OCI-LY7 (cell line): ENCODE results near the gene FAAP100. TPM values are rescaled to one million over a fixed set of nuclear protein-coding genes. Genes with fewer than 3 reads are reported as not detected.

Source experiments
- BruUV-seq: library from RNA; stranded (reverse); fragments of 400-500 nt; replicated peaks from 2 replicates; lab custom pipeline; 2021; lab: Mats Ljungman, UMichigan
- CTCF ChIA-PET: fragments of 300-600 bp; sonication (Branson Sonifier 250); formaldehyde crosslinking; loops from one replicate; lab custom pipeline; 2022; ENCODE audit warnings: antibody characterized with exemption; ENCODE audit not compliant: unreplicated experiment; lab: Charles Lee
- POLR2A ChIA-PET: fragments of 300-600 bp; sonication (Branson Sonifier 250); formaldehyde crosslinking; loops from one replicate; lab custom pipeline; 2022; ENCODE audit warnings: antibody characterized with exemption; lab: Charles Lee
- DNase-seq: peaks from one replicate; pipeline ENCODE4 v3.0.0-alpha.2; 2015; ENCODE audit warnings: low spot score
- H2AFZ ChIP-seq: fragments of 200-600 bp; sonication (generic), shearing (Covaris generic); 2 replicates; pipeline ENCODE4 v1.6.1; 2014; ENCODE audit warnings: mild to moderate bottlenecking, antibody characterized with exemption, low read length, moderate library complexity
- H3K27ac ChIP-seq: fragments of 200-600 bp; sonication (generic); 2 replicates; pipeline ENCODE4 v1.5.1; 2014; ENCODE audit warnings: mixed run types, low read depth, mild to moderate bottlenecking, moderate library complexity, low read length, inconsistent platforms; ENCODE audit not compliant: poor library complexity, severe bottlenecking
- H3K36me3 ChIP-seq: fragments of 200-600 bp; sonication (generic); 2 replicates; pipeline ENCODE4 v1.6.1; 2014; ENCODE audit warnings: mild to moderate bottlenecking, antibody characterized with exemption, low read length, moderate library complexity, mixed read lengths; ENCODE audit not compliant: insufficient read depth
- H3K4me1 ChIP-seq: fragments of 200-600 bp; sonication (generic); 2 replicates; pipeline ENCODE4 v1.5.1; 2014; ENCODE audit warnings: mild to moderate bottlenecking, low read length; ENCODE audit not compliant: insufficient read depth, poor library complexity, severe bottlenecking
- H3K4me2 ChIP-seq: fragments of 200-600 bp; sonication (generic); 2 replicates; pipeline ENCODE4 v1.6.1; 2014; ENCODE audit warnings: mild to moderate bottlenecking, low read length
- H3K4me3 ChIP-seq: fragments of 200-600 bp; sonication (generic); 2 replicates; pipeline ENCODE4 v1.5.1; 2014; ENCODE audit warnings: mild to moderate bottlenecking, low read depth, low read length; ENCODE audit not compliant: poor library complexity, severe bottlenecking
- H3K79me2 ChIP-seq: fragments of 200-600 bp; sonication (generic); 2 replicates; pipeline ENCODE4 v1.6.1; 2016; ENCODE audit warnings: low read depth, mild to moderate bottlenecking, low read length, moderate library complexity, mixed read lengths; ENCODE audit not compliant: insufficient read depth
- H3K9me2 ChIP-seq: fragments of 200-600 bp; sonication (generic); 2 replicates; pipeline ENCODE4 v1.6.1; 2016; ENCODE audit warnings: mild to moderate bottlenecking, low read length, mixed read lengths; ENCODE audit not compliant: insufficient read depth
- H3K9me3 ChIP-seq: fragments of 200-600 bp; sonication (generic); 2 replicates; pipeline ENCODE4 v1.6.1; 2014; ENCODE audit warnings: mild to moderate bottlenecking, mixed run types, low read length, mixed read lengths
- H4K20me1 ChIP-seq: fragments of 200-600 bp; sonication (generic); 2 replicates; pipeline ENCODE4 v1.6.1; 2014; ENCODE audit warnings: mild to moderate bottlenecking, antibody characterized with exemption, low read length, moderate library complexity, mixed read lengths; ENCODE audit not compliant: insufficient read depth
- EZH2phosphoT487 ChIP-seq: fragments of 200-600 bp; sonication (generic); IDR thresholded peaks from 2 replicates; pipeline ENCODE4 v1.6.1; 2018; ENCODE audit warnings: low read depth, borderline replicate concordance, mild to moderate bottlenecking, mixed run types, antibody characterized with exemption, low read length, moderate library complexity, mixed read lengths
- intact Hi-C: fragments of 100-400 bp; cut with micrococcal nuclease; formaldehyde crosslinking; loops from one replicate; pipeline ENCODE4 v1.10.0; 2022; ENCODE audit not compliant: unreplicated experiment
- total RNA-seq, 2 experiments: library from RNA; depleted of rRNA in 1 of 2; stranded (reverse); fragments of >200 nt in 1 of 2; shearing (Covaris generic) in 1 of 2; gene quantifications; 2 replicates each; pipeline ENCODE4 v1.2.3, GENCODE V29; 2014 to 2022
- TF ChIP-seq, protein P1 (sequence below): fragments of 200-600 bp; sonication (generic); conservative IDR thresholded peaks from 2 replicates; pipeline ENCODE4 v1.5.1; 2014; ENCODE audit warnings: mild to moderate bottlenecking, antibody characterized with exemption, low read length, moderate library complexity, mixed read lengths

The FAAP100 gene
- total RNA-seq, 2 experiments from 2014 or later, result 65.2 to 74.2 TPM

DNA sequence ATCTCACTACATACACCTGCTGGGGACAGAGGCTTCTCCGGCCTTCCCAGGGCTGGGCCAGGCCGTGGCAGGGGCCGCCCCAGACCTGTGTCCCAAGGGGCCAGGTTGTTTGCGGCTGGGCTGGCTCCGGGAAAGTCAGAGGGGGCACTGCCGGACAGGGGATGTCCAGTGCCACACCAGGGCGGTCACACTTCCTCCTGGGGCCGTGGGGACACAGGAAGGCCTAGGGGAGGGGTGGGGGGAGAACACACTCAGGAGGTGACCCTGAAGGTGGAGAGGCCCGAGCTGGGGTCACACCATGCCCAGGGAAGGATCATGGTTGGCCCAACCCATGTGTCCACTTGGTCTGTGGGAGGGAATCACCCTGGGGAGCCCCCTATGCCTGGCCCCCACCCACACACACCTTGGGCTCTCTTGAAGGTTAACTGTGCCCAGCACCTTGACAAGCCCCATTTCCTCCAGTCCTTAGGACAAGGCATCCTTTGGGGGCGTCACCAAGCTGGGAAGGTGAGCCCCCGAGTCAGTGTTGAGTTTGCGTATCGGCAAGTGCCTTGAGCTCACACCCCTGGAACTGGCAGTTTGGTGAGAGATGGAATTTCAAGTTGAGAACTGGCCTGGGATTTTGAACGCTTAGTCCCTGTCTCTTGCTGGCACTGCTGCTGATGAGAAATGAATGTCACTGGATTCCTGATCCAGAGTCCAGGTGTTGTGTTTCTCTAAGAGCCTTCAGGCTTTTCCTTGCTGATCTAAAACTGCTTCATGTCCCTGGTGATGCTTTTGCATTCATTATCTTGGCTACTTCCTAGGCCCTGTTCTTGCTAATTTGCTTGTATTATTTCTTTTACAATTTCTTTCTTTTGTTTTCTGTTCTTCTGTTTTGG is 31.9 kb downstream of the FAAP100 start:
- H3K4me2 ChIP-seq, result peak overlapping the region; percentile 80
- TF ChIP-seq, protein P1, sequence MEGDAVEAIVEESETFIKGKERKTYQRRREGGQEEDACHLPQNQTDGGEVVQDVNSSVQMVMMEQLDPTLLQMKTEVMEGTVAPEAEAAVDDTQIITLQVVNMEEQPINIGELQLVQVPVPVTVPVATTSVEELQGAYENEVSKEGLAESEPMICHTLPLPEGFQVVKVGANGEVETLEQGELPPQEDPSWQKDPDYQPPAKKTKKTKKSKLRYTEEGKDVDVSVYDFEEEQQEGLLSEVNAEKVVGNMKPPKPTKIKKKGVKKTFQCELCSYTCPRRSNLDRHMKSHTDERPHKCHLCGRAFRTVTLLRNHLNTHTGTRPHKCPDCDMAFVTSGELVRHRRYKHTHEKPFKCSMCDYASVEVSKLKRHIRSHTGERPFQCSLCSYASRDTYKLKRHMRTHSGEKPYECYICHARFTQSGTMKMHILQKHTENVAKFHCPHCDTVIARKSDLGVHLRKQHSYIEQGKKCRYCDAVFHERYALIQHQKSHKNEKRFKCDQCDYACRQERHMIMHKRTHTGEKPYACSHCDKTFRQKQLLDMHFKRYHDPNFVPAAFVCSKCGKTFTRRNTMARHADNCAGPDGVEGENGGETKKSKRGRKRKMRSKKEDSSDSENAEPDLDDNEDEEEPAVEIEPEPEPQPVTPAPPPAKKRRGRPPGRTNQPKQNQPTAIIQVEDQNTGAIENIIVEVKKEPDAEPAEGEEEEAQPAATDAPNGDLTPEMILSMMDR, result no peak
- TF ChIP-seq EZH2phosphoT487, result no peak
- no peak for DNase-seq
- H3K4me3 ChIP-seq, result peak overlapping the region; percentile 90
- no peak overlapping the region for H3K27ac ChIP-seq
- no peaks in the 10 kb centered on the region for H4K20me1 ChIP-seq
- peaks cover 52% of the 10 kb centered on the region for H3K4me1 ChIP-seq
- ChIA-PET POLR2A (interaction anchor here (0.6 to 1.1 kb wide), 3 partner anchors 9 to 207 kb away, joined by 3 read pairs; no protein-coding TSS in a partner anchor), CTCF (interaction anchor here (0.6 kb wide), 1 partner anchor 218 kb away, joined by 3 read pairs; no protein-coding TSS in a partner anchor)
- intact Hi-C loops, result no loop called here
- no peaks in the 10 kb centered on the region for H3K9me3 ChIP-seq
- peak overlapping the region; percentile 72; the same call in 1 of the 2 replicates for H2AFZ ChIP-seq
- H3K79me2 ChIP-seq, result peaks cover 16% of the 10 kb centered on the region; the same call in 1 of the 2 replicates
- BruUV-seq, result no TSS peak
- H3K36me3 ChIP-seq, result no peaks in the 10 kb centered on the region
- H3K9me2 ChIP-seq, result no peaks in the 10 kb centered on the region

DNA sequence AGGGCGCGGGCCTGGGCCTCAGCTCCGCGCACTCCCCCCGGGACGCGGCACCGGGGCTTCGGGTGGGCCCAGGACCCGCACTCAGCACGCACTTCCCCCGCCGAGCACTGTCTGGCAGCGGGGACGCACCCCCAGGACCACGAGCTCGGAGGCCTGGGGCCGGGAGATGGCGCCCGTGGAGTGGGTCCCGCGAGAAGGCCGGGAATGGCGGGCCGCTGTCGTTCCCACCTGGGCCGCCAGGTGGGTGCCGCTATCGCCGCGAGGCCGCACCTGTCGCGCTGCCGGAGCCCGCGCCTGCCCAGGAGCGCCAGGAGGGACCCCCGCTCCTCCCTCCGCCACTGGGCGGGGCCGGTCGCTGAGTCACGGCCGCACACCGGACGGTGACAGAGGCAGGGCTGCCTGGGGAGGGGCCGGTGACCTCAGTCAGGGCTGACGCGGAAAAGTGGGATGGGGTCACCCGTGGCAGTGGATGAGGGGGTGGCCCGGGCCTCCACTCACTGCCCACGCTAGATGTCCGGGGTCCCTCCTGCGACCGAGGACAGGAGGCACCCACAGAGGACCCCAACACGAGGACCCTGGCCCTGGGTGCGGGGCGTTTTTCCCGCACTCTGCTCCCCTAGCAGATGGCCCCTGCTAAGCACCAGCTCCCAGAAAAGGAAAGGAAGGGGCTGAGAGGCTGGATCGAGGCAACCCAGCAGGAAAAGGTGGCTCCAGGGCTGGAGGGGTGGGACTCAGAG is 32.7 kb downstream of the FAAP100 start:
- Histone ChIP-seq H3K36me3 (no peaks in the 10 kb centered on the region), H3K79me2 (peaks cover 18% of the 10 kb centered on the region; the same call in 1 of the 2 replicates), H3K4me1 (peaks cover 55% of the 10 kb centered on the region), H2AFZ (peak overlapping the region; percentile 72), H3K27ac (peak overlapping the region; percentile 89), H3K4me3 (peak overlapping the region; percentile 90), H3K9me2 (no peaks in the 10 kb centered on the region), H3K4me2 (peak overlapping the region; percentile 80), H3K9me3 (no peaks in the 10 kb centered on the region), H4K20me1 (no peaks in the 10 kb centered on the region)
- intact Hi-C loops, result loop anchor here (1.0 to 10.0 kb wide), 4 partner anchors 82 to 353 kb away; partner anchors contain the start of genes ARHGDIA, ARL16, BAHCC1 and HGS
- DNase-seq, result peak; percentile 78
- TF ChIP-seq, protein P1, result peak; percentile 77
- no peak for TF ChIP-seq EZH2phosphoT487
- CTCF ChIA-PET, result interaction anchor here (0.6 to 2.3 kb wide), 2 partner anchors 82 to 219 kb away, joined by 3 to 9 read pairs; no protein-coding TSS in a partner anchor
- BruUV-seq, result no TSS peak
- POLR2A ChIA-PET, result interaction anchor here (0.6 to 2.2 kb wide), 4 partner anchors 10 to 78 kb away, joined by 3 to 15 read pairs (median 4); partner anchors contain the start of gene FAAP100
